HepG2 (cell line): ENCODE data around the gene ENC1. TPM values are rescaled to one million over a fixed set of nuclear protein-coding genes. Genes with fewer than 3 reads are reported as not detected.

Source experiments
- MTA1 ChIP-seq: sonication (generic); formaldehyde crosslinking; IDR thresholded peaks from 2 replicates; pipeline ENCODE4 v1.4.0; 2020; ENCODE audit warnings: missing genetic modification reagents, mild to moderate bottlenecking, borderline replicate concordance
- PAXIP1 ChIP-seq: sonication (generic); formaldehyde crosslinking; conservative IDR thresholded peaks from 2 replicates; pipeline ENCODE4 v1.4.0; 2020; ENCODE audit warnings: mild to moderate bottlenecking, missing genetic modification reagents, moderate library complexity
- RFX3 ChIP-seq: IDR thresholded peaks from 2 replicates; pipeline ENCODE4 v1.6.1; 2016; ENCODE audit warnings: missing biosample characterization, missing genetic modification reagents
- SRSF4 ChIP-seq: fragments of 200-400 bp; formaldehyde crosslinking; IDR thresholded peaks from one replicate; pipeline ENCODE4 v1.6.1; 2018; ENCODE audit warnings: mild to moderate bottlenecking, low read depth, low read length, moderate library complexity; ENCODE audit not compliant: poor library complexity, severe bottlenecking
- ZFX ChIP-seq: sonication (generic); formaldehyde crosslinking; IDR thresholded peaks from 2 replicates; pipeline ENCODE4 v1.4.0; 2020; ENCODE audit warnings: mild to moderate bottlenecking, low read depth, missing genetic modification reagents, moderate library complexity
- ZHX2 ChIP-seq, 2 experiments: sonication (generic) in 1 of 2; formaldehyde crosslinking in 1 of 2; IDR thresholded peaks; 2 replicates each; pipeline versions ENCODE4 v1.6.1 to v1.9.0; 2014 to 2022; ENCODE audit warnings: antibody characterized with exemption in 1 of 2, borderline replicate concordance in 1 of 2, inconsistent platforms in 1 of 2, low read depth in 1 of 2, missing genetic modification reagents in 1 of 2
- ZNF180 ChIP-seq: sonication (generic); formaldehyde crosslinking; IDR thresholded peaks from 2 replicates; pipeline ENCODE4 v1.4.0; 2020; ENCODE audit warnings: low read depth, missing genetic modification reagents, borderline replicate concordance
- ZNF446 ChIP-seq: sonication (generic); formaldehyde crosslinking; IDR thresholded peaks from 2 replicates; pipeline ENCODE4 v1.5.0; 2020; ENCODE audit warnings: mild to moderate bottlenecking, missing genetic modification reagents
- ZNF737 ChIP-seq: sonication (generic); formaldehyde crosslinking; IDR thresholded peaks from 2 replicates; pipeline ENCODE4 v1.5.0; 2020; ENCODE audit warnings: missing genetic modification reagents, mild to moderate bottlenecking, borderline replicate concordance
- polyA plus RNA-seq, 8 experiments: library from polyadenylated mRNA; depleted of rRNA in 3 of 8; stranded (reverse) in 7 of 8; unstranded in 1 of 8; fragments of >200 nt; fragmentation: Illumina TruSeq in 4 of 8; extraction: Trizol in 4 of 8; gene quantifications; 2 replicates each; pipeline versions ENCODE4 v1.2.1 to v1.2.3, GENCODE V29; 2011 to 2016; ENCODE audit warnings: low read depth in 4 of 8, missing spikeins in 1 of 8, mixed read lengths in 1 of 8; ENCODE audit not compliant: insufficient read depth in 1 of 8
- total RNA-seq, 5 experiments: library from RNA; depleted of rRNA; stranded (reverse); fragments of >200 nt; fragmentation: Illumina TruSeq; extraction: Trizol; gene quantifications; 2 replicates each; pipeline ENCODE4 v1.2.3, GENCODE V29; 2016; ENCODE audit warnings: low read depth in 1 of 5
- TF ChIP-seq, protein P1 (sequence below): sonication (generic); formaldehyde crosslinking; IDR thresholded peaks from 2 replicates; pipeline ENCODE4 v1.5.0; 2020; ENCODE audit warnings: mild to moderate bottlenecking, low read depth, missing genetic modification reagents, borderline replicate concordance
- TF ChIP-seq, protein P2 (sequence below): sonication (generic); formaldehyde crosslinking; IDR thresholded peaks from 2 replicates; pipeline ENCODE4 v1.8.0; 2022; ENCODE audit warnings: missing genetic modification reagents, low read depth, mild to moderate bottlenecking, borderline replicate concordance
- TF ChIP-seq, protein P3 (sequence below): sonication (generic); formaldehyde crosslinking; IDR thresholded peaks from 2 replicates; pipeline ENCODE4 v1.4.0; 2020; ENCODE audit warnings: mild to moderate bottlenecking, low read depth, missing genetic modification reagents

ENC1 gene
- total and polyA plus RNA-seq, 2 of the 13 experiments (the other 11 are each of a cell fraction or from before 2014, with no cell fraction given) = 63.8 to 64.4 TPM

DNA sequence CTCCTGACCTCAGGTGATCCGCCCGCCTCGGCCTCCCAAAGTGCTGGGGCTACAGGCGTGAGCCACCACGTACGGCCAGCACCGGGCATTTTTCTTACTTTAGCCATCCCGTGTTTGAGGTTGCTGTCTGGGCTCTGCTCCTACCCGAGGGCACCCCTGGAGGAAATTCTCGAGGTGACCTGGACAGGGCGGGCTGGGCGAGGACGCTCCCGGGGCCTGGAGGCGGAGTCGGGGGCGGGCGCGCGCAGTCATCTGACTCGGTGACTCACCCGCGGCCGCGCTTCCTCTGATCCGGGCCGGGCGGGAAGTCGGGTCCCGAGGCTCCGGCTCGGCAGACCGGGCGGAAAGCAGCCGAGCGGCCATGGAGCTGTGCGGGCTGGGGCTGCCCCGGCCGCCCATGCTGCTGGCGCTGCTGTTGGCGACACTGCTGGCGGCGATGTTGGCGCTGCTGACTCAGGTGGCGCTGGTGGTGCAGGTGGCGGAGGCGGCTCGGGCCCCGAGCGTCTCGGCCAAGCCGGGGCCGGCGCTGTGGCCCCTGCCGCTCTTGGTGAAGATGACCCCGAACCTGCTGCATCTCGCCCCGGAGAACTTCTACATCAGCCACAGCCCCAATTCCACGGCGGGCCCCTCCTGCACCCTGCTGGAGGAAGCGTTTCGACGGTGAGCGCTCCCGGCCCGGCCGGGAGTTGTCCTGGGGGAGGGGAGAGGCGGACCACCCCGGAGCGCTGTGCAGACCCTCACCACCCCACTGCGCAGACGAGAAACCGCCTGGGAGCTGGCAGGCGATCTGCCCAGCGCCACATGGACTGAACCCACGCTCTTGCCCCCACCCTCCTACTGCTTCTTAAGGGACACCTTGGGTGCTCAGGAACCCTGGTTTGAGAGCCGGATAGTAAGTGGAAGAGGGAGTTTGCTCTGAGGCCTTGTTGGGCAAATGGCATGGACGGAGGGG lies 44.6 kb upstream of the ENC1 start, which contains the start of gene HEXB (continued):
- TF ChIP-seq PAXIP1 (CRISPR knock-in tag) (peak; percentile 34), SRSF4 (no peak), ZNF446 (no peak), ZFX (CRISPR knock-in tag) (peak; percentile 88), MTA1 (no peak), ZHX2 (IDR thresholded peaks at IDR 0.05; ENCODE audit: low read depth) (no peak), ZHX2 (CRISPR knock-in tag; IDR thresholded peaks at IDR 0.05; ENCODE audit: borderline replicate concordance) (no peak), ZNF737 (CRISPR knock-in tag) (no peak), ZNF180 (CRISPR knock-in tag) (no peak), RFX3 (CRISPR knock-in tag) (no peak)
- TF ChIP-seq, protein P1, sequence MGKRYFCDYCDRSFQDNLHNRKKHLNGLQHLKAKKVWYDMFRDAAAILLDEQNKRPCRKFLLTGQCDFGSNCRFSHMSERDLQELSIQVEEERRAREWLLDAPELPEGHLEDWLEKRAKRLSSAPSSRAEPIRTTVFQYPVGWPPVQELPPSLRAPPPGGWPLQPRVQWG (CRISPR knock-in tag) = no peak
- TF ChIP-seq, protein P2, sequence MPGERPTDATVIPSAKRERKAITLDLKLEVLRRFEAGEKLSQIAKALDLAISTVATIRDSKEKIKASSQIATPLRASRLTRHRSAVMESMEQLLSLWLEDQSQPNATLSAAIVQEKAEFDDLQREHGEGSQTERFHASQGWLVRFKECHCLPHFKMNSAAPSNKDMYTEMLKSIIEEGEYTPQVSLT (CRISPR knock-in tag) = no peak
- TF ChIP-seq, protein P3, sequence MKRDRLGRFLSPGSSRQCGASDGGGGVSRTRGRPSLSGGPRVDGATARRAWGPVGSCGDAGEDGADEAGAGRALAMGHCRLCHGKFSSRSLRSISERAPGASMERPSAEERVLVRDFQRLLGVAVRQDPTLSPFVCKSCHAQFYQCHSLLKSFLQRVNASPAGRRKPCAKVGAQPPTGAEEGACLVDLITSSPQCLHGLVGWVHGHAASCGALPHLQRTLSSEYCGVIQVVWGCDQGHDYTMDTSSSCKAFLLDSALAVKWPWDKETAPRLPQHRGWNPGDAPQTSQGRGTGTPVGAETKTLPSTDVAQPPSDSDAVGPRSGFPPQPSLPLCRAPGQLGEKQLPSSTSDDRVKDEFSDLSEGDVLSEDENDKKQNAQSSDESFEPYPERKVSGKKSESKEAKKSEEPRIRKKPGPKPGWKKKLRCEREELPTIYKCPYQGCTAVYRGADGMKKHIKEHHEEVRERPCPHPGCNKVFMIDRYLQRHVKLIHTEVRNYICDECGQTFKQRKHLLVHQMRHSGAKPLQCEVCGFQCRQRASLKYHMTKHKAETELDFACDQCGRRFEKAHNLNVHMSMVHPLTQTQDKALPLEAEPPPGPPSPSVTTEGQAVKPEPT (CRISPR knock-in tag) = 0 out of 2 replicates have a peak, but pooled peaks have one; percentile 30
